ENCODE measurements around the gene SIL1.

DNA sequence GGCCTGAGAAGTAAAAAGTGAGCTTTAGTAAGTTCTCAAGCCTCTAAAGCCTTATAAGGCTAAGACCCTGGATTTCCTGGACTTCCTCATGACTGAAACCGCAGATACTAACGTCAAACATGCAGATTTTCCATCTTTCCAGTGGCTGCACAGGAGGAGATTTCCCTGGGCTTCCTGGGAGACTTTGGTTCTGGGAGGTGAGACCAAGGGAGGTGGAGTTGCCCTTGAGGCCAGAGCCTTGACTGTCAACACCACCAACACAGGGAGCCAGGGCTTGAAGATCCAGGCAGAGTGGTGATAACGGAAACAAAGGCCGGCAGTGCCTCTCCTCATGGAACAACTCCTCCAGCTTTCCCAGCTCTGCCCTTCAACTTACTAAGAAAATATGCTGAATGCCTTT, 178.3 kb downstream of the SIL1 start:
- no peak for TF ChIP-seq DPF2 (IDR thresholded peaks at IDR 0.05)
- no peak for TF ChIP-seq PHF8 (IDR thresholded peaks at IDR 0.05; ENCODE audit: borderline replicate concordance, low read length)
- TF ChIP-seq, protein P1, sequence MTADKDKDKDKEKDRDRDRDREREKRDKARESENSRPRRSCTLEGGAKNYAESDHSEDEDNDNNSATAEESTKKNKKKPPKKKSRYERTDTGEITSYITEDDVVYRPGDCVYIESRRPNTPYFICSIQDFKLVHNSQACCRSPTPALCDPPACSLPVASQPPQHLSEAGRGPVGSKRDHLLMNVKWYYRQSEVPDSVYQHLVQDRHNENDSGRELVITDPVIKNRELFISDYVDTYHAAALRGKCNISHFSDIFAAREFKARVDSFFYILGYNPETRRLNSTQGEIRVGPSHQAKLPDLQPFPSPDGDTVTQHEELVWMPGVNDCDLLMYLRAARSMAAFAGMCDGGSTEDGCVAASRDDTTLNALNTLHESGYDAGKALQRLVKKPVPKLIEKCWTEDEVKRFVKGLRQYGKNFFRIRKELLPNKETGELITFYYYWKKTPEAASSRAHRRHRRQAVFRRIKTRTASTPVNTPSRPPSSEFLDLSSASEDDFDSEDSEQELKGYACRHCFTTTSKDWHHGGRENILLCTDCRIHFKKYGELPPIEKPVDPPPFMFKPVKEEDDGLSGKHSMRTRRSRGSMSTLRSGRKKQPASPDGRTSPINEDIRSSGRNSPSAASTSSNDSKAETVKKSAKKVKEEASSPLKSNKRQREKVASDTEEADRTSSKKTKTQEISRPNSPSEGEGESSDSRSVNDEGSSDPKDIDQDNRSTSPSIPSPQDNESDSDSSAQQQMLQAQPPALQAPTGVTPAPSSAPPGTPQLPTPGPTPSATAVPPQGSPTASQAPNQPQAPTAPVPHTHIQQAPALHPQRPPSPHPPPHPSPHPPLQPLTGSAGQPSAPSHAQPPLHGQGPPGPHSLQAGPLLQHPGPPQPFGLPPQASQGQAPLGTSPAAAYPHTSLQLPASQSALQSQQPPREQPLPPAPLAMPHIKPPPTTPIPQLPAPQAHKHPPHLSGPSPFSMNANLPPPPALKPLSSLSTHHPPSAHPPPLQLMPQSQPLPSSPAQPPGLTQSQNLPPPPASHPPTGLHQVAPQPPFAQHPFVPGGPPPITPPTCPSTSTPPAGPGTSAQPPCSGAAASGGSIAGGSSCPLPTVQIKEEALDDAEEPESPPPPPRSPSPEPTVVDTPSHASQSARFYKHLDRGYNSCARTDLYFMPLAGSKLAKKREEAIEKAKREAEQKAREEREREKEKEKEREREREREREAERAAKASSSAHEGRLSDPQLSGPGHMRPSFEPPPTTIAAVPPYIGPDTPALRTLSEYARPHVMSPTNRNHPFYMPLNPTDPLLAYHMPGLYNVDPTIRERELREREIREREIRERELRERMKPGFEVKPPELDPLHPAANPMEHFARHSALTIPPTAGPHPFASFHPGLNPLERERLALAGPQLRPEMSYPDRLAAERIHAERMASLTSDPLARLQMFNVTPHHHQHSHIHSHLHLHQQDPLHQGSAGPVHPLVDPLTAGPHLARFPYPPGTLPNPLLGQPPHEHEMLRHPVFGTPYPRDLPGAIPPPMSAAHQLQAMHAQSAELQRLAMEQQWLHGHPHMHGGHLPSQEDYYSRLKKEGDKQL (CRISPR knock-in tag; IDR thresholded peaks at IDR 0.05; ENCODE audit: borderline replicate concordance): no peak
- no peak for TF ChIP-seq ZNF318 (IDR thresholded peaks at IDR 0.05; ENCODE audit: borderline replicate concordance in 1 of 2, low read depth in 1 of 2)
- no peak for TF ChIP-seq SAFB (IDR thresholded peaks at IDR 0.05; ENCODE audit: borderline replicate concordance, low read depth, low read length)
- TF ChIP-seq, protein P2, sequence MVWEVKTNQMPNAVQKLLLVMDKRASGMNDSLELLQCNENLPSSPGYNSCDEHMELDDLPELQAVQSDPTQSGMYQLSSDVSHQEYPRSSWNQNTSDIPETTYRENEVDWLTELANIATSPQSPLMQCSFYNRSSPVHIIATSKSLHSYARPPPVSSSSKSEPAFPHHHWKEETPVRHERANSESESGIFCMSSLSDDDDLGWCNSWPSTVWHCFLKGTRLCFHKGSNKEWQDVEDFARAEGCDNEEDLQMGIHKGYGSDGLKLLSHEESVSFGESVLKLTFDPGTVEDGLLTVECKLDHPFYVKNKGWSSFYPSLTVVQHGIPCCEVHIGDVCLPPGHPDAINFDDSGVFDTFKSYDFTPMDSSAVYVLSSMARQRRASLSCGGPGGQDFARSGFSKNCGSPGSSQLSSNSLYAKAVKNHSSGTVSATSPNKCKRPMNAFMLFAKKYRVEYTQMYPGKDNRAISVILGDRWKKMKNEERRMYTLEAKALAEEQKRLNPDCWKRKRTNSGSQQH (CRISPR knock-in tag; IDR thresholded peaks at IDR 0.05): no peak
- TF ChIP-seq ZNF274 (IDR thresholded peaks at IDR 0.05; ENCODE audit: borderline replicate concordance, low read depth, low read length): no peak
- no peak for TF ChIP-seq CREM (IDR thresholded peaks at IDR 0.05; ENCODE audit: low read depth)
- TF ChIP-seq MAX (CRISPR knock-in tag; IDR thresholded peaks at IDR 0.05): no peak
- TF ChIP-seq, protein P3, sequence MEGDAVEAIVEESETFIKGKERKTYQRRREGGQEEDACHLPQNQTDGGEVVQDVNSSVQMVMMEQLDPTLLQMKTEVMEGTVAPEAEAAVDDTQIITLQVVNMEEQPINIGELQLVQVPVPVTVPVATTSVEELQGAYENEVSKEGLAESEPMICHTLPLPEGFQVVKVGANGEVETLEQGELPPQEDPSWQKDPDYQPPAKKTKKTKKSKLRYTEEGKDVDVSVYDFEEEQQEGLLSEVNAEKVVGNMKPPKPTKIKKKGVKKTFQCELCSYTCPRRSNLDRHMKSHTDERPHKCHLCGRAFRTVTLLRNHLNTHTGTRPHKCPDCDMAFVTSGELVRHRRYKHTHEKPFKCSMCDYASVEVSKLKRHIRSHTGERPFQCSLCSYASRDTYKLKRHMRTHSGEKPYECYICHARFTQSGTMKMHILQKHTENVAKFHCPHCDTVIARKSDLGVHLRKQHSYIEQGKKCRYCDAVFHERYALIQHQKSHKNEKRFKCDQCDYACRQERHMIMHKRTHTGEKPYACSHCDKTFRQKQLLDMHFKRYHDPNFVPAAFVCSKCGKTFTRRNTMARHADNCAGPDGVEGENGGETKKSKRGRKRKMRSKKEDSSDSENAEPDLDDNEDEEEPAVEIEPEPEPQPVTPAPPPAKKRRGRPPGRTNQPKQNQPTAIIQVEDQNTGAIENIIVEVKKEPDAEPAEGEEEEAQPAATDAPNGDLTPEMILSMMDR (IDR thresholded peaks at IDR 0.05 in 2 of 3, conservative IDR thresholded peaks at IDR 0.05 in 1 of 3; ENCODE audit: insufficient read depth in 2 of 3, low read depth in 1 of 3, low read length in 3 of 3): no peak
- no peak for TF ChIP-seq EZH2 (IDR thresholded peaks at IDR 0.05; ENCODE audit: borderline replicate concordance, low read depth, low read length)
- TF ChIP-seq CAMTA2 (CRISPR knock-in tag; conservative IDR thresholded peaks at IDR 0.05): no peak
- no peak for TF ChIP-seq BHLHE40 (IDR thresholded peaks at IDR 0.05; ENCODE audit: low read length)
